Vagina (tissue), 2 donors: ENCODE data around the gene SMC6.

ENCODE experiments used
- CTCF ChIP-seq, 3 experiments: fragments of 450-650 bp in 2 of 3; fragments of 200-600 bp in 1 of 3; sonication (generic) in 1 of 3; IDR thresholded peaks; one replicate each; pipeline ENCODE4 v1.5.1; 2017 to 2019; ENCODE audit warnings: antibody characterized with exemption in 3 of 3, mild to moderate bottlenecking in 2 of 3, moderate library complexity in 2 of 3
- POLR2A ChIP-seq, 2 donors: fragments of 450-650 bp; IDR thresholded peaks; one replicate each; pipeline ENCODE4 v1.6.1; 2017; ENCODE audit warnings: antibody characterized with exemption in 2 of 2, mild to moderate bottlenecking in 2 of 2, moderate library complexity in 2 of 2

GRCh38 chr2:17790536-17790935 lies 36.9 kb upstream of the SMC6 start:
- TF ChIP-seq CTCF (IDR thresholded peaks at IDR 0.05) = no peak
- no peak for TF ChIP-seq POLR2A (IDR thresholded peaks at IDR 0.05)
